PFSK-1 (cell line): Measurements from ENCODE around the gene DST.

ENCODE experiments used
- FOXP2 ChIP-seq: optimal IDR thresholded peaks from 2 replicates; pipeline ENCODE3; 2011; ENCODE audit warnings: borderline replicate concordance, control low read depth, inconsistent platforms; ENCODE audit not compliant: insufficient read depth; ENCODE audit errors: extremely low read length, extremely low read depth
- POLR2AphosphoS5 ChIP-seq: IDR thresholded peaks from 2 replicates; pipeline ENCODE4 v1.6.1; 2012; ENCODE audit warnings: low read depth, mild to moderate bottlenecking, control low read depth, low read length, moderate library complexity
- REST ChIP-seq, 2 experiments: IDR thresholded peaks; 2 replicates each; pipeline versions ENCODE4 v1.6.1 to v1.8.0; 2011 to 2012; ENCODE audit warnings: low read depth in 2 of 2, low read length in 2 of 2, control low read depth in 1 of 2, inconsistent platforms in 1 of 2, mild to moderate bottlenecking in 1 of 2, moderate library complexity in 1 of 2; ENCODE audit not compliant: insufficient read depth in 1 of 2
- SIN3A ChIP-seq: IDR thresholded peaks from 2 replicates; pipeline ENCODE4 v1.6.1; 2012; ENCODE audit warnings: mild to moderate bottlenecking, low read length, moderate library complexity, borderline replicate concordance; ENCODE audit not compliant: insufficient read depth
- TAF1 ChIP-seq: IDR thresholded peaks from 2 replicates; pipeline ENCODE4 v1.6.1; 2012; ENCODE audit warnings: low read length, control low read depth, borderline replicate concordance; ENCODE audit not compliant: insufficient read depth

DST gene

GRCh38 chr6:56644366-56644765, 1.7 kb upstream of the DST start:
- no peak for TF ChIP-seq REST (IDR thresholded peaks at IDR 0.05; ENCODE audit: insufficient read depth in 1 of 2, low read depth in 2 of 2, low read length in 2 of 2)
- no peak for TF ChIP-seq POLR2AphosphoS5
- TF ChIP-seq TAF1, result no peak
- no peak for TF ChIP-seq FOXP2
- TF ChIP-seq SIN3A, result no peak

GRCh38 chr6:56643379-56644089, 845 bp upstream of the DST start:
- TF ChIP-seq REST (IDR thresholded peaks at IDR 0.05; ENCODE audit: insufficient read depth in 1 of 2, low read depth in 2 of 2, low read length in 2 of 2) (no peak), FOXP2 (no peak), POLR2AphosphoS5 (no peak), SIN3A (no peak), TAF1 (no peak)

- no peak for TF ChIP-seq FOXP2
- TF ChIP-seq SIN3A, result no peak
- TF ChIP-seq POLR2AphosphoS5, result no peak
- no peak for TF ChIP-seq TAF1
- TF ChIP-seq REST (IDR thresholded peaks at IDR 0.05; ENCODE audit: insufficient read depth in 1 of 2, low read depth in 2 of 2, low read length in 2 of 2), result no peak
Measured at GRCh38 chr6:56640374-56640773, 2.3 kb downstream of the DST start.

- TF ChIP-seq REST (IDR thresholded peaks at IDR 0.05; ENCODE audit: insufficient read depth in 1 of 2, low read depth in 2 of 2, low read length in 2 of 2) (no peak), FOXP2 (no peak), TAF1 (no peak), POLR2AphosphoS5 (no peak), SIN3A (no peak)
Measured at GRCh38 chr6:56638760-56639159, 3.9 kb downstream of the DST start.

GRCh38 chr6:56637640-56638039, 5.0 kb downstream of the DST start:
- TF ChIP-seq SIN3A (no peak), FOXP2 (no peak), REST (IDR thresholded peaks at IDR 0.05; ENCODE audit: insufficient read depth in 1 of 2, low read depth in 2 of 2, low read length in 2 of 2) (no peak), TAF1 (no peak), POLR2AphosphoS5 (no peak)
